PC-9 (cell line): ENCODE measurements around the gene HIPK4. TPM values are rescaled to one million over a fixed set of nuclear protein-coding genes. Genes with fewer than 3 reads are reported as not detected.

ENCODE experiments used
- BruUV-seq: library from RNA; stranded (reverse); fragments of 400-500 nt; replicated peaks from 2 replicates; lab custom pipeline; 2021; lab: Mats Ljungman, UMichigan
- CTCF ChIA-PET: fragments of 300-600 bp; sonication (Branson Sonifier 250); formaldehyde crosslinking; loops from one replicate; lab custom pipeline; 2022; ENCODE audit warnings: antibody characterized with exemption; lab: Charles Lee
- POLR2A ChIA-PET: fragments of 300-600 bp; sonication (Branson Sonifier 250); formaldehyde crosslinking; loops from one replicate; lab custom pipeline; 2022; ENCODE audit warnings: antibody characterized with exemption; ENCODE audit not compliant: unreplicated experiment; lab: Charles Lee
- DNase-seq, 2 experiments: peaks; one replicate each; pipeline versions ENCODE4 v3.0.0 to v3.0.0-alpha.2; 2015 to 2022; ENCODE audit warnings: mixed read lengths in 1 of 2
- H2AFZ ChIP-seq: fragments of 200-600 bp; sonication (generic); 2 replicates; pipeline ENCODE4 v1.8.1; 2017; ENCODE audit warnings: antibody characterized with exemption
- H3F3A ChIP-seq: fragments of 200-600 bp; sonication (generic); 2 replicates; pipeline ENCODE4 v1.8.1; 2017; ENCODE audit warnings: antibody characterized with exemption, mild to moderate bottlenecking, low read depth; ENCODE audit not compliant: insufficient read depth
- H3K27ac ChIP-seq: fragments of 200-600 bp; sonication (generic); 2 replicates; pipeline ENCODE4 v1.6.1; 2016; ENCODE audit warnings: mixed run types
- H3K27me3 ChIP-seq: fragments of 200-600 bp; sonication (generic); 2 replicates; pipeline ENCODE4 v1.6.1; 2016; ENCODE audit warnings: low read depth, mixed run types; ENCODE audit not compliant: insufficient read depth
- H3K36me3 ChIP-seq: fragments of 200-600 bp; sonication (generic); 2 replicates; pipeline ENCODE4 v1.6.1; 2016; ENCODE audit warnings: low read depth, mixed run types
- H3K4me1 ChIP-seq: fragments of 200-600 bp; sonication (generic); replicated peaks from 2 replicates; pipeline ENCODE4 v1.6.1; 2016; ENCODE audit warnings: mixed run types; ENCODE audit not compliant: insufficient read depth
- H3K4me2 ChIP-seq: fragments of 200-600 bp; sonication (generic); 2 replicates; pipeline ENCODE4 v1.6.1; 2017; ENCODE audit warnings: mixed run types
- H3K4me3 ChIP-seq: fragments of 200-600 bp; sonication (generic); 2 replicates; pipeline ENCODE4 v1.6.1; 2016; ENCODE audit warnings: mixed run types
- H3K79me2 ChIP-seq: fragments of 200-600 bp; sonication (generic); 2 replicates; pipeline ENCODE4 v1.6.1; 2017; ENCODE audit warnings: low read depth, mixed run types
- H3K9me2 ChIP-seq: fragments of 200-600 bp; sonication (generic); 2 replicates; pipeline ENCODE4 v1.8.1; 2017; ENCODE audit warnings: mild to moderate bottlenecking; ENCODE audit not compliant: insufficient read depth
- H3K9me3 ChIP-seq: fragments of 200-600 bp; sonication (generic); 2 replicates; pipeline ENCODE4 v1.8.1; 2016; ENCODE audit warnings: low read depth; ENCODE audit not compliant: insufficient read depth
- H4K20me1 ChIP-seq: fragments of 200-600 bp; sonication (generic); 2 replicates; pipeline ENCODE4 v1.8.1; 2017; ENCODE audit not compliant: insufficient read depth
- CTCF ChIP-seq: fragments of 200-600 bp; sonication (generic); conservative IDR thresholded peaks from 2 replicates; pipeline ENCODE4 v1.6.1; 2017; ENCODE audit warnings: mixed run types, antibody characterized with exemption, mild to moderate bottlenecking, moderate library complexity
- EZH2 ChIP-seq: fragments of 200-600 bp; sonication (generic); IDR thresholded peaks from 2 replicates; pipeline ENCODE4 v1.8.0; 2017; ENCODE audit warnings: antibody characterized with exemption, low read depth
- intact Hi-C: fragments of 100-400 bp; cut with micrococcal nuclease; formaldehyde crosslinking; loops from one replicate; pipeline ENCODE4 v1.10.0; 2022; ENCODE audit not compliant: unreplicated experiment
- total RNA-seq: library from RNA; stranded (reverse); gene quantifications from 2 replicates; pipeline ENCODE4 v1.2.3, GENCODE V29; 2021

Gene HIPK4
- total RNA-seq, 1 experiment from 2014 or later: 0.37 TPM

- Histone ChIP-seq H3K4me1 (peaks cover 17% of the 10 kb centered on the region), H3F3A (0 out of 2 replicates have a peak, but pooled peaks cover 4% of the 10 kb centered on the region), H3K9me3 (no peaks in the 10 kb centered on the region), H3K36me3 (no peaks in the 10 kb centered on the region), H3K27me3 (no peaks in the 10 kb centered on the region), H3K9me2 (no peaks in the 10 kb centered on the region), H3K27ac (no peak overlapping the region), H3K4me3 (no peak overlapping the region), H3K4me2 (no peak overlapping the region), H2AFZ (no peak overlapping the region), H4K20me1 (no peaks in the 10 kb centered on the region), H3K79me2 (no peaks in the 10 kb centered on the region)
- CTCF ChIA-PET: interaction anchor here (0.7 kb wide), 1 partner anchor 50 kb away, joined by 3 read pairs; no protein-coding TSS in a partner anchor
- intact Hi-C loops: loop anchor here (10.0 kb wide), 1 partner anchor 128 kb away; no protein-coding TSS in a partner anchor
- TF ChIP-seq CTCF: no peak
- TF ChIP-seq EZH2: no peak
- DNase-seq: no peak
- POLR2A ChIA-PET: no interaction called here
- BruUV-seq: no TSS peak
Measured at GRCh38 chr19:40396886-40397567, 7.0 kb upstream of the HIPK4 start.

- CTCF ChIA-PET: interaction anchor here (0.6 kb wide), 1 partner anchor 13 kb away, joined by 4 read pairs; no protein-coding TSS in a partner anchor
Measured at GRCh38 chr19:40395956-40396355, 6.0 kb upstream of the HIPK4 start.

GRCh38 chr19:40394816-40395210, 4.8 kb upstream of the HIPK4 start:
- no peak for DNase-seq
- Histone ChIP-seq H3K9me3 (no peaks in the 10 kb centered on the region), H3K4me2 (no peak overlapping the region), H3K36me3 (no peaks in the 10 kb centered on the region), H3K9me2 (no peaks in the 10 kb centered on the region), H3K27me3 (no peaks in the 10 kb centered on the region), H3K4me3 (no peak overlapping the region), H3F3A (0 out of 2 replicates have a peak, but pooled peaks cover 4% of the 10 kb centered on the region), H4K20me1 (no peaks in the 10 kb centered on the region), H2AFZ (no peak overlapping the region), H3K79me2 (no peaks in the 10 kb centered on the region), H3K4me1 (peaks cover 18% of the 10 kb centered on the region), H3K27ac (no peak overlapping the region)
- no TSS peak for BruUV-seq
- CTCF ChIA-PET: interaction anchor here (0.5 to 0.6 kb wide), 2 partner anchors 26 to 76 kb away, joined by 3 to 4 read pairs; no protein-coding TSS in a partner anchor
- intact Hi-C loops: loop anchor here (5.0 to 10.0 kb wide), 2 partner anchors 48 to 130 kb away; partner anchors contain the start of genes C19orf47 and PLD3
- TF ChIP-seq CTCF (no peak), EZH2 (no peak)
- POLR2A ChIA-PET: no interaction called here

More at GRCh38 chr19:40395956-40396355, 6.0 kb upstream of the HIPK4 start:
- Histone ChIP-seq H3K27ac (no peak overlapping the region), H3K36me3 (no peaks in the 10 kb centered on the region), H3K27me3 (no peaks in the 10 kb centered on the region), H4K20me1 (no peaks in the 10 kb centered on the region), H3K79me2 (no peaks in the 10 kb centered on the region), H3K9me3 (no peaks in the 10 kb centered on the region), H3F3A (0 out of 2 replicates have a peak, but pooled peaks cover 4% of the 10 kb centered on the region), H3K4me1 (peaks cover 18% of the 10 kb centered on the region), H3K9me2 (no peaks in the 10 kb centered on the region), H3K4me2 (no peak overlapping the region), H2AFZ (no peak overlapping the region), H3K4me3 (no peak overlapping the region)
- DNase-seq: no peak
- TF ChIP-seq CTCF (no peak), EZH2 (no peak)
- intact Hi-C loops: loop anchor here (10.0 kb wide), 1 partner anchor 129 kb away; no protein-coding TSS in a partner anchor
- POLR2A ChIA-PET: no interaction called here
- BruUV-seq: no TSS peak
